Subcutaneous abdominal adipose tissue (tissue), 5 donors: ENCODE data around the gene OXNAD1.
A peak's percentile ranks its signal among the peaks of the same experiment; 100 is the strongest.

Experiments used
- H3K27ac ChIP-seq: one replicate; pipeline ENCODE4 v1.7.0; 2013; ENCODE audit warnings: low read depth, mild to moderate bottlenecking, inconsistent platforms, low read length, moderate library complexity
- H3K27me3 ChIP-seq, 5 donors: one replicate each; pipeline ENCODE4 v1.7.0; 2013; ENCODE audit warnings: low read length in 5 of 5, inconsistent platforms in 1 of 5; ENCODE audit not compliant: control insufficient read depth in 5 of 5, insufficient read depth in 4 of 5
- H3K36me3 ChIP-seq, 5 donors: one replicate each; pipeline ENCODE4 v1.7.0; 2013; ENCODE audit warnings: low read length in 5 of 5; ENCODE audit not compliant: control insufficient read depth in 5 of 5, insufficient read depth in 5 of 5
- H3K4me1 ChIP-seq, 5 donors: one replicate each; pipeline ENCODE4 v1.7.0; 2013; ENCODE audit warnings: low read length in 5 of 5, mild to moderate bottlenecking in 3 of 5, moderate library complexity in 1 of 5; ENCODE audit not compliant: control insufficient read depth in 5 of 5, insufficient read depth in 5 of 5
- H3K4me3 ChIP-seq, 5 donors: one replicate each; pipeline ENCODE4 v1.7.0; 2013; ENCODE audit warnings: low read length in 5 of 5, low read depth in 1 of 5
- H3K9ac ChIP-seq, 5 donors: one replicate each; pipeline ENCODE4 v1.7.0; 2013; ENCODE audit warnings: low read length in 5 of 5, mild to moderate bottlenecking in 4 of 5, moderate library complexity in 3 of 5
- H3K9me3 ChIP-seq, 5 donors: one replicate each; pipeline ENCODE4 v1.7.0; 2013; ENCODE audit warnings: low read length in 5 of 5; ENCODE audit not compliant: control insufficient read depth in 5 of 5
- donor health status: healthy.
- donor health status: healthy.
- donor health status: healthy.
- donor health status: healthy.
- donor health status: healthy.

OXNAD1 gene

DNA sequence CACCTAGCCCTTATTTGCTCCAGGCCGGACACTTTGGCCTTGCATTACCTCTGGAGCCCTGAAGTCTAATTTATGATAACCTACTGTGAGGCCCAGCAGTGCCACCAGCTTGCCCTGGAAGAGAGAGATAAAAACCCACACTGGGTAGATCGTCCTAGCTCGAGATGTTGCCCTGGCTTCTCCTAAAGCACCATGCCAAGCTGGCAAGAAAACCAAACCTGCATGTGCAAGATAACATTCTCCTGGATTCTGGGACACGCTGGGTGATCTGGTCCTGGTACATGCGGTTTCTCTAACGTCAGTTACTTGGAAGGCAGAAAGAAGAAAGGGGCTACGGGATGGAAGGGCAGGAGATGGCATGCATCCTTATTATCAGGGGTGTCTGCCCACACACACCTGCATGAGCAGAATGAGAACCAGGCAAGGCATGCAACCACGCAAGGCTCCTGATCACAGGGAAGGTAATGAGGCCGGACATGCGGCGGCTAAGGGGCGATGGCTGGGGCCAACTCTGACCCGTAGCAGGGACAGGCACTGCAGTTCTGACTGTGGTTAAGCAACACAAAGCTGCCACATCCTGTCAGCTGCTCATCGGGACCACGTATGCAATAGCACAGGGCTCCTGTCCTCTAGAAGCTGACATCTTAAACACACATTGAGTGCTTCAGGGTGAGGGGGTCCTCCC is 73.0 kb downstream of the OXNAD1 start:
- H3K27me3 ChIP-seq = no peaks in the 10 kb centered on the region
- H3K4me3 ChIP-seq = no peak overlapping the region
- peaks cover 0 to 23% (median 20%) of the 10 kb centered on the region in 5 donors for H3K4me1 ChIP-seq
- H3K27ac ChIP-seq = peak overlapping the region; percentile 81
- H3K9me3 ChIP-seq = peaks cover 0 to 6% (median 5%) of the 10 kb centered on the region in 5 donors
- H3K9ac ChIP-seq = peak overlapping the region in 2 of 5 donors; percentile 8 to 20
- peaks cover 0 to 30% (median 17%) of the 10 kb centered on the region in 5 donors for H3K36me3 ChIP-seq

DNA sequence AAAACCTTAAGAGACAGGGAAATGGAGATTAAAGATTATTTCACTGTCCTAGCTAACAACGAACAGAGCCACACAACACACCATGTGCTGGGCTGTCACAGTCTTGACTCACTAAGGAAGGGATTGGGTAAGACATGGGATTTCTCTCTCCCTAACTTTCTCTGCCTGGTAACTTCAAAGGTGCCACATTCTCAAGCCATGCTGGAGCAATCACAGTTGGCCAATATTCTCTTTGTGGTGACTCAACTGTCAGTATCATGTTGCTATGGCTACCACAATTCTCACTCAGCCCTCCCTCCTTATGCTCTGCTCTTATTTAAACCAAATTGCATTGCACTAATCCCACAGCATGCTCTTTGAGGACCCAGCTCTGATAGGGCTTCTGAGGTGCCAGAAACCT is 74.0 kb downstream of the OXNAD1 start:
- H3K4me1 ChIP-seq = peaks cover 0 to 19% (median 17%) of the 10 kb centered on the region in 5 donors
- H3K9ac ChIP-seq = no peak overlapping the region
- H3K27me3 ChIP-seq = no peaks in the 10 kb centered on the region
- no peak overlapping the region for H3K4me3 ChIP-seq
- peaks cover 0 to 30% (median 22%) of the 10 kb centered on the region in 5 donors for H3K36me3 ChIP-seq
- H3K27ac ChIP-seq = peak overlapping the region; percentile 81
- H3K9me3 ChIP-seq = peaks cover 0 to 6% (median 5%) of the 10 kb centered on the region in 5 donors

GRCh38 chr3:16343101-16343500 is 78.1 kb downstream of the OXNAD1 start:
- Histone ChIP-seq H3K36me3 (peaks cover 3 to 37% (median 23%) of the 10 kb centered on the region in 5 donors), H3K27me3 (no peaks in the 10 kb centered on the region), H3K27ac (no peak overlapping the region), H3K9me3 (no peaks in the 10 kb centered on the region), H3K9ac (no peak overlapping the region), H3K4me3 (no peak overlapping the region), H3K4me1 (peaks cover 0 to 15% (median 9%) of the 10 kb centered on the region in 5 donors)

- Histone ChIP-seq H3K9me3 (no peaks in the 10 kb centered on the region), H3K27ac (no peak overlapping the region), H3K27me3 (no peaks in the 10 kb centered on the region), H3K9ac (no peak overlapping the region), H3K4me1 (peaks cover 0 to 14% (median 0%) of the 10 kb centered on the region in 5 donors), H3K4me3 (no peak overlapping the region), H3K36me3 (peaks cover 12 to 68% (median 50%) of the 10 kb centered on the region in 5 donors)
These were observed 81.5 kb downstream of the OXNAD1 start for GRCh38 chr3:16346413-16347081.

- Histone ChIP-seq H3K4me3 (no peak overlapping the region), H3K9ac (no peak overlapping the region), H3K9me3 (no peaks in the 10 kb centered on the region), H3K4me1 (peaks cover 0 to 14% (median 0%) of the 10 kb centered on the region in 5 donors), H3K27me3 (no peaks in the 10 kb centered on the region), H3K36me3 (peaks cover 14 to 68% (median 51%) of the 10 kb centered on the region in 5 donors), H3K27ac (no peak overlapping the region)
These were observed 82.5 kb downstream of the OXNAD1 start for GRCh38 chr3:16347548-16347947.

DNA sequence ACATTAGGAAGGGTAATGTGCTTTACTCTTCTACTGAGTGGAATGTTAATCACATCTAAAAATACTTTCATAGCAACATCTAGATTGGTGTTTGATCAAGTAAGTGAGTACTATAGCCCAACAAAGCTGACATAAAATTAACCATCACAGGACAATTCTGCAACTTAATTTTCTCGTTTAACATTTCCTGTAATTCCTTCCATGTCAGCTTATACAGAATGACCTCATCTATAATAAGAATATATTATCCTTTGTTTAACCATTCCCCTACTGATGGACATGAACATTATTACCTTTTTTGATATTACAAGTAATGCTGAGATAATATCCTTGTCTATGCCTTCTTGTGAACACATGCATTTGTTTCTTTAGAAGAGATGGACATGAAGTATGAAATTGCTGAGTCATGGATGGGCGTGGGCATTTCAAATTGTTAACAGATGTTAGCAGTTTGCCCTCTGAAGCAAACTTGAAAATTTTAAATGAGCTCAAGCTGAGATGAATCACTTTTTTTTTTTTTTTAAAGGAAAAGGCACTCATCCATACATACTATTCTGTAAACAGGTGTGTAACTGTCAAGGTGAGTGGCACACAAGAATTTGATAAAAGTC is 85.1 kb downstream of the OXNAD1 start:
- no peak overlapping the region for H3K27ac ChIP-seq
- H3K36me3 ChIP-seq = peaks cover 14 to 80% (median 62%) of the 10 kb centered on the region in 5 donors
- no peaks in the 10 kb centered on the region for H3K9me3 ChIP-seq
- H3K4me1 ChIP-seq = peaks cover 0 to 14% (median 0%) of the 10 kb centered on the region in 5 donors
- H3K9ac ChIP-seq = no peak overlapping the region
- H3K4me3 ChIP-seq = no peak overlapping the region
- H3K27me3 ChIP-seq = no peaks in the 10 kb centered on the region

- Histone ChIP-seq H3K27ac (no peak overlapping the region), H3K36me3 (peaks cover 14 to 78% (median 60%) of the 10 kb centered on the region in 5 donors), H3K9ac (no peak overlapping the region)
These were observed 85.7 kb downstream of the OXNAD1 start for GRCh38 chr3:16350597-16351318.

GRCh38 chr3:16352428-16352827 is 87.4 kb downstream of the OXNAD1 start:
- H3K4me1 ChIP-seq = peaks cover 0 to 14% (median 0%) of the 10 kb centered on the region in 5 donors
- H3K36me3 ChIP-seq = peaks cover 11 to 76% (median 64%) of the 10 kb centered on the region in 5 donors
- H3K9ac ChIP-seq = no peak overlapping the region
- no peaks in the 10 kb centered on the region for H3K9me3 ChIP-seq
- no peak overlapping the region for H3K4me3 ChIP-seq
- H3K27me3 ChIP-seq = no peaks in the 10 kb centered on the region
- H3K27ac ChIP-seq = peak overlapping the region; percentile 30

More at GRCh38 chr3:16350597-16351318, 85.7 kb downstream of the OXNAD1 start:
- no peak overlapping the region for H3K4me3 ChIP-seq
- H3K4me1 ChIP-seq = peaks cover 0 to 14% (median 0%) of the 10 kb centered on the region in 5 donors
- no peaks in the 10 kb centered on the region for H3K9me3 ChIP-seq
- H3K27me3 ChIP-seq = no peaks in the 10 kb centered on the region

- no peak overlapping the region for H3K27ac ChIP-seq
- no peaks in the 10 kb centered on the region for H3K9me3 ChIP-seq
- H3K9ac ChIP-seq = no peak overlapping the region
- no peak overlapping the region for H3K4me3 ChIP-seq
- H3K36me3 ChIP-seq = peaks cover 11 to 64% (median 56%) of the 10 kb centered on the region in 5 donors
- peaks cover 0 to 23% (median 4%) of the 10 kb centered on the region in 5 donors for H3K4me1 ChIP-seq
- H3K27me3 ChIP-seq = no peaks in the 10 kb centered on the region
These were observed 89.3 kb downstream of the OXNAD1 start for GRCh38 chr3:16354291-16354690.
